Panc1 (cell line): ENCODE results near the gene DGKD. TPM values are rescaled to one million over a fixed set of nuclear protein-coding genes. Genes with fewer than 3 reads are reported as not detected.

Source experiments
- ATAC-seq: fragments of 200-7000 bp; cut with Tn5 transposase; 2 replicates; pipeline ENCODE4 v1.9.1; 2020; ENCODE audit warnings: mild to moderate bottlenecking, moderate library complexity
- BruUV-seq: library from RNA; stranded (reverse); fragments of 400-500 nt; replicated peaks from 2 replicates; lab custom pipeline; 2021; lab: Mats Ljungman, UMichigan
- CTCF ChIA-PET: fragments of 300-600 bp; sonication (Branson Sonifier 250); formaldehyde crosslinking; loops from one replicate; lab custom pipeline; 2022; ENCODE audit warnings: antibody characterized with exemption; lab: Charles Lee
- POLR2A ChIA-PET: fragments of 300-600 bp; sonication (Branson Sonifier 250); formaldehyde crosslinking; loops from one replicate; lab custom pipeline; 2022; ENCODE audit warnings: antibody characterized with exemption; lab: Charles Lee
- DNase-seq: peaks from one replicate; pipeline ENCODE4 v3.0.0-alpha.2; 2010; ENCODE audit warnings: low read depth, low spot score
- H3K27ac ChIP-seq: 2 replicates; pipeline ENCODE4 v1.5.1; 2011; ENCODE audit warnings: mild to moderate bottlenecking, low read length, inconsistent platforms
- H3K27me3 ChIP-seq: fragments of 200-500 bp; sonication (Bioruptor generic); 2 replicates; pipeline ENCODE4 v1.6.0; 2014; ENCODE audit warnings: low read length, inconsistent platforms; ENCODE audit not compliant: control insufficient read depth, insufficient read depth
- H3K36me3 ChIP-seq: fragments of 200-500 bp; sonication (Bioruptor generic); 2 replicates; pipeline ENCODE4 v1.5.1; 2014; ENCODE audit warnings: inconsistent platforms, mild to moderate bottlenecking, low read length, moderate library complexity; ENCODE audit not compliant: control insufficient read depth, insufficient read depth
- H3K4me1 ChIP-seq: 2 replicates; pipeline ENCODE4 v1.5.1; 2011; ENCODE audit warnings: inconsistent platforms, mild to moderate bottlenecking, low read length, moderate library complexity; ENCODE audit not compliant: control insufficient read depth, insufficient read depth
- H3K4me3 ChIP-seq, 2 experiments: 2 replicates each; pipeline ENCODE4 v1.5.1; 2011 to 2012; ENCODE audit warnings: low read depth in 2 of 2, low read length in 2 of 2, mild to moderate bottlenecking in 2 of 2, inconsistent platforms in 1 of 2, moderate library complexity in 1 of 2
- H3K9me3 ChIP-seq: fragments of 200-500 bp; sonication (Bioruptor generic); 2 replicates; pipeline ENCODE4 v1.5.1; 2014; ENCODE audit warnings: low read depth, mild to moderate bottlenecking, inconsistent platforms, low read length, moderate library complexity; ENCODE audit not compliant: control insufficient read depth, insufficient read depth
- CTCF ChIP-seq: fragments of 450-650 bp; IDR thresholded peaks from 2 replicates; pipeline ENCODE4 v1.5.1; 2017; ENCODE audit warnings: mild to moderate bottlenecking
- POLR2AphosphoS5 ChIP-seq: IDR thresholded peaks from 2 replicates; pipeline ENCODE4 v1.6.1; 2012; ENCODE audit warnings: mild to moderate bottlenecking, low read depth, low read length, moderate library complexity
- REST ChIP-seq, 2 experiments: IDR thresholded peaks; 2 replicates each; pipeline ENCODE4 v1.6.1; 2011 to 2012; ENCODE audit warnings: low read depth in 2 of 2, control low read depth in 1 of 2, low read length in 1 of 2, mild to moderate bottlenecking in 1 of 2, moderate library complexity in 1 of 2; ENCODE audit not compliant: insufficient read depth in 1 of 2
- SIN3A ChIP-seq: IDR thresholded peaks from 2 replicates; pipeline ENCODE4 v1.6.1; 2012; ENCODE audit warnings: low read depth, mild to moderate bottlenecking, low read length, moderate library complexity, borderline replicate concordance; ENCODE audit not compliant: insufficient read depth
- TCF7L2 ChIP-seq: IDR thresholded peaks from 2 replicates; pipeline ENCODE4 v1.6.1; 2011; ENCODE audit warnings: mild to moderate bottlenecking, low read depth, low read length, inconsistent platforms
- in situ Hi-C: cut with HindIII; loops from 2 replicates; pipeline ENCODE4 v1.10.0; 2016; ENCODE audit warnings: low sequenced_read_pairs, low pct_unique_long_range_greater_than_20kb
- intact Hi-C: fragments of 100-400 bp; cut with micrococcal nuclease; formaldehyde crosslinking; loops from one replicate; pipeline ENCODE4 v1.10.0; 2022; ENCODE audit not compliant: unreplicated experiment
- total RNA-seq: library from RNA; stranded (reverse); gene quantifications from one replicate; pipeline ENCODE4 v1.2.1, GENCODE V29; 2021; ENCODE audit not compliant: unreplicated experiment

DGKD gene
- total RNA-seq, 1 experiment from 2014 or later: 89.0 TPM

- POLR2A ChIA-PET: no interaction called here
- intact Hi-C loops: no loop called here
- CTCF ChIA-PET: no interaction called here
Observed at GRCh38 chr2:233369462-233369861, 15.2 kb downstream of the DGKD start.

GRCh38 chr2:233369897-233370685, 15.8 kb downstream of the DGKD start:
- Histone ChIP-seq H3K36me3 (no peaks in the 10 kb centered on the region), H3K4me1 (0 out of 2 replicates have a peak, but pooled peaks cover 7% of the 10 kb centered on the region), H3K9me3 (no peaks in the 10 kb centered on the region), H3K4me3 (no peak overlapping the region), H3K27me3 (no peaks in the 10 kb centered on the region), H3K27ac (no peak overlapping the region)
- no TSS peak for BruUV-seq
- CTCF ChIA-PET: no interaction called here
- DNase-seq (no peak), ATAC-seq (no peak)
- POLR2A ChIA-PET: interaction anchor here (0.7 kb wide), 1 partner anchor 43 kb away, joined by 3 read pairs; no protein-coding TSS in a partner anchor
- in situ Hi-C loops: no loop called here
- TF ChIP-seq CTCF: no peak
- TF ChIP-seq POLR2AphosphoS5: no peak
- no peak for TF ChIP-seq TCF7L2
- TF ChIP-seq SIN3A: no peak
- TF ChIP-seq REST (IDR thresholded peaks at IDR 0.05; ENCODE audit: insufficient read depth in 1 of 2, low read depth in 2 of 2, low read length in 1 of 2): no peak
- intact Hi-C loops: no loop called here

More at GRCh38 chr2:233369462-233369861, 15.2 kb downstream of the DGKD start:
- Histone ChIP-seq H3K4me3 (no peak overlapping the region), H3K4me1 (0 out of 2 replicates have a peak, but pooled peaks cover 7% of the 10 kb centered on the region), H3K9me3 (no peaks in the 10 kb centered on the region), H3K36me3 (no peaks in the 10 kb centered on the region), H3K27ac (no peak overlapping the region), H3K27me3 (no peaks in the 10 kb centered on the region)
- in situ Hi-C loops: no loop called here
- ATAC-seq (no peak), DNase-seq (no peak)
- BruUV-seq: no TSS peak
- TF ChIP-seq REST (IDR thresholded peaks at IDR 0.05; ENCODE audit: insufficient read depth in 1 of 2, low read depth in 2 of 2, low read length in 1 of 2) (no peak), POLR2AphosphoS5 (no peak), TCF7L2 (no peak), CTCF (no peak)
